ENCODE measurements around the gene EPB42.
"Not testable (repeated sequence)": the region's sequence is repeated elsewhere in the genome, so short reads cannot be mapped to it uniquely, and the experiment has no call there.

Gene EPB42

GRCh38 chr15:43186003-43186353 lies 34.8 kb downstream of the EPB42 start:
- DNase-seq (ENCODE audit: low spot score) = no peak

- DNase-seq (ENCODE audit: low spot score) = peak; percentile 94
These were observed 35.4 kb downstream of the EPB42 start, which contains the start of gene CCNDBP1 for GRCh38 chr15:43185157-43186002. Gene CCNDBP1 (plus strand): TSS chr15:43185403. CDS start chr15:43185499, 96 bp downstream.

DNA sequence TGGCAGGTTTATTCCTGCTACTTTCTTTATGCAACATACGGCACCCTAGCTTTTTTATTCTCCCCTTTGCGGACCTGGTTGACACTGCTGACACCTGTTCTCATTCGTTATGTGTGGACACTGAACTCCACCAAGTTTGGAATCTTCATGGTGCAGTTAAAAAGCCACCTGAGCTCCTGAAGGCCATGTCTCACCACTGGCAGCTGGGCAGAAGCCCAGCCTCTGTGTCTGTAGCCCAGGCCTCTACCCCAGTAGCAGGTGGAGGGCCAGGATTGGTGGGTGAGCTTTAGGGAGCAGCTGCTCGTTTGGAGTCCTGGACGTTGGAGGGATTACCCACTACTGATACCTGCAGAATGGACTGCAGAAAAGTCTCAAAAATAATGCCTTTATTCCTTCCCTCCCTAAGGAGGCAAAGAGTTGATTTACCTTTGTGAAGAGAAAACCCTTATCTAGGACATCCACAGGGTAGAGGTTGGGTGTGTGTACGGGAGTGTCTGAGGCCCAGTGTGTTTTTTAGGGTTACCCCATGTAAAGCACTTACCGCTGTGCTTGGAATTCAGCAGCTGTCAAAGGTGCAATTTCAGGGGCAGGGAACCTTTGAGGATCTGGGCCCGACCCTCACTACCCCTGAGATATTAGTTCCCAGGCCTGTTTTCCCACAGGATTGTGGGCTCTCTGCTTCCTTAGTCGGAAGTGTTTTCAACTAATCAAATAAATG lies 36.3 kb downstream of the EPB42 start:
- DNase-seq (ENCODE audit: low spot score) = no peak

DNA sequence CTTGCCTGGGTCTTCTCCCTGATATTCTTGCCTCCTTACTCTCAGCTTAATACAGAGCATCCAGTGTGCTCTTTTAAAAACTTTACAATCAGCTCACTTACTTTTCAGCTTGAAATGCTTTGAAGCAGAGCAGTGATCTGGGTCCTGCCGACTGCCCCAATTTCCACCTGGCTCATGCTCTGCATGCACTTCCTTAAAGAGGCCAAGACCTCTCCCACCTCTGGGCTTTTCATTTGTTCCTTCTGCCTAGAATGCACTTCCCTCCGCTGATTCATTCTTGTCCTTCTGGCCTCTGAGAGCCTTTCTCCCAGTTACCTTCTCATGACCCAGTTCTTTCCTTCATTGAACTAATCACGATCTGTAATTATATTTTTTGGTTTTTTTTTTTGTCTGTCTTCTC lies 37.5 kb downstream of the EPB42 start:
- no peak for DNase-seq (ENCODE audit: low spot score)

DNA sequence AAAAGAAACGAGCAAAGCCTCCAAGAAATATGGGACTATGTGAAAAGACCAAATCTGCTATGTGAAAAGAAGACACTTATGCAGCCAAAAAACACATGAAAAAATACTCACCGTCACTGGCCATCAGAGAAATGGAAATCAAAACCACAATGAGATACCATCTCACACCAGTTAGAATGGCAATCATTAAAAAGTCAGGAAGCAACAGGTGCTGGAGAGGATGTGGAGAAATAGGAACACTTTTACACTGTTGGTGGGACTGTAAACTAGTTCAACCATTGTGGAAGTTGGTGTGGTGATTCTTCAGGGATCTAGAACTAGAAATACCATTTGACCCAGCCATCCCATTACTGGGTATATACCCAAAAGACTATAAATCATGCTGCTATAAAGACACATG lies 43.7 kb downstream of the EPB42 start:
- DNase-seq (ENCODE audit: low spot score) = not testable (repeated sequence)

GRCh38 chr15:43175656-43176309 lies 45.0 kb downstream of the EPB42 start:
- not testable (repeated sequence) for DNase-seq (ENCODE audit: low spot score)

GRCh38 chr15:43169888-43170287 lies 50.9 kb downstream of the EPB42 start:
- no peak for DNase-seq (ENCODE audit: low spot score)

DNA sequence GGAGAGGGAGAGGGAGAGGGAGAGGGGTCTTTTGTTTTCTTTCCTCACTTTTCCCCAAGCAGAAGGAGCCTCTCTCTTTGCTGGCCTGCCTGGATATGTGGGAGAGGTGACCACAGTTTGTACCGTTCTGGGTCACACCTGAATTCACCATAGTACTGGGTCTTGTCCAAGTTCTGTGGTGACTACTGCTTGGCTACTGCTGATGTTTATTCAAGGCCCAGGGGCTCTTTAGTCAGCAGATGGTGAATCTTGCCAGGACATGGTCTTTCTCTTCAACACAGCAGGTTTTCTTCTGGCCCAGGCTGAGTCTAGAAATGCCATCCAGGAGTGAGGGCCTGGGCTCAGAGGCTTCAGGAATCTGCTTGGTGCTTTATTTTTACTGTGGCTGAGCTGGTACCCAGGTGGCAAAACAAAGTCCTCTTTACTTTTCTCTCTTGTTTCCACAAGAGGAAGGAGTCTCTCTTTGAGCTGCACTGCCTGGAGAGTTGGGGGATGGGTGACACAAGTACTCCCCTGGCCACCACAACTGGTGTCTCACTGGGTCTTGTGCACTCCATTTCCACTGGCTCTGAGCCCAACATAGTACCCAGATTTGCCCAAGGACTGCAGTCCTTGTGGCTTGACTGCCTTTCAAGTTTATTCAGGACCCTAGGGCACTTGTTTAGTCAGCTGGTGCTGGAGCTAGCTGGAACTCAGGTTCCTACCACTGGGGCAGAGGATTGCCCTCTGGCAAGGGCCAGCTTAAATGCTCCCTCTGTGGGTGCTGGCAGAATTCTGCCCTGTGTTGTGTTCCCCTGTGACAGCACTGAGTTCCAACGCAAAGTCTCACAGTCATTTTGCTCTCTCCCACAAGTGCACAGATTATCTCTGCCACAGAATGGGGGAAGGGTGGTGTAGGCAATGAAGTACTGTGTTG lies 52.4 kb downstream of the EPB42 start:
- DNase-seq (ENCODE audit: low spot score) = no peak

- DNase-seq (ENCODE audit: low spot score) = not testable (repeated sequence)
These were observed 53.6 kb downstream of the EPB42 start for GRCh38 chr15:43167261-43167660.

GRCh38 chr15:43165801-43166325 lies 55.0 kb downstream of the EPB42 start:
- no peak for DNase-seq (ENCODE audit: low spot score)

DNA sequence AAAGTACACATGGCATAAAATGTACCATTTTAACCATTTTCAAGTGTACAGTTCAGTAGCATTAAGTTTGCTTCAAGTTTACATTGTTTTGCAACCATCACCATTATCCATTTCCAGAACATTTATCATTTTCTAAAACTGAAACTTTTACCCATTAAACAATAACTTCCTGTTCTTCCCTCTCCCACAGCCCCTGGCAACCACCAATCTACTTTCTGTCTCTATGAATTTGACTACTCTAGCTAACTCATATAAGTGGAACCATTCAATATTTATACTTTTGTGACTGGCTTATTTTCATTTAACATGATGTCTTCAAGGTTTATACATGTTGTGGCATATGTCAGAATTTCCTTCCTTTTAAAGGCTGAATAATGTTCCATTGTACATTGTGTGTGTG lies 67.5 kb downstream of the EPB42 start:
- no peak for DNase-seq (ENCODE audit: low spot score)

GRCh38 chr15:43151688-43152087 lies 69.1 kb downstream of the EPB42 start:
- no peak for DNase-seq (ENCODE audit: low spot score)

GRCh38 chr15:43150191-43150929 lies 70.5 kb downstream of the EPB42 start:
- no peak for DNase-seq (ENCODE audit: low spot score)

Small RNA genes within 50 kb of the gene (small RNA-seq; reads per million reads assigned to genes)
- 0 reads per million in 2 experiments for gene RF00019
